SK-N-SH (cell line): ENCODE results near the gene LIN9. TPM values are rescaled to one million over a fixed set of nuclear protein-coding genes. Genes with fewer than 3 reads are reported as not detected.

Source experiments
- CTCF ChIA-PET: fragments of 300-600, 350-600 bp; formaldehyde crosslinking; extraction: SDS; loops from one replicate; lab custom pipeline; 2021; lab: Yijun Ruan, JAX
- POLR2A ChIA-PET: fragments of 350-600 bp; sonication (Branson Sonifier 250); formaldehyde crosslinking; extraction: SDS; loops from one replicate; lab custom pipeline; 2020; ENCODE audit warnings: antibody characterized with exemption, inconsistent platforms; lab: Yijun Ruan, JAX
- DNase-seq: peaks from one replicate; pipeline ENCODE4 v3.0.0; 2012
- H2AFZ ChIP-seq: fragments of 200-600 bp; sonication (generic); 2 replicates; pipeline ENCODE4 v1.8.1; 2016; ENCODE audit warnings: antibody characterized with exemption, mild to moderate bottlenecking, low read depth
- H3F3A ChIP-seq: fragments of 200-600 bp; sonication (generic); replicated peaks from 2 replicates; pipeline ENCODE3; 2016; ENCODE audit warnings: antibody characterized with exemption, mild to moderate bottlenecking; ENCODE audit not compliant: insufficient read depth
- H3K27ac ChIP-seq, 2 experiments: fragments of 200-500 bp in 1 of 2; fragments of 200-600 bp in 1 of 2; sonication (Bioruptor generic) in 1 of 2; sonication (generic), shearing (Covaris generic) in 1 of 2; 2 replicates each; pipeline versions ENCODE4 v1.5.1 to v1.6.1; 2014 to 2016; ENCODE audit warnings: low read depth in 2 of 2, inconsistent platforms in 1 of 2, low read length in 1 of 2, mild to moderate bottlenecking in 1 of 2, mixed read lengths in 1 of 2
- H3K27me3 ChIP-seq: fragments of 200-600 bp; sonication (generic), shearing (Covaris generic); 2 replicates; pipeline ENCODE4 v1.6.1; 2016; ENCODE audit warnings: mixed run types; ENCODE audit not compliant: insufficient read depth
- H3K36me3 ChIP-seq, 2 experiments: fragments of 200-500 bp in 1 of 2; fragments of 200-600 bp in 1 of 2; sonication (Bioruptor generic) in 1 of 2; sonication (generic) in 1 of 2; replicated peaks in 1 of 2; 2 replicates each; pipeline versions ENCODE3 to v1.5.1; 2014 to 2016; ENCODE audit warnings: low read length in 1 of 2, mild to moderate bottlenecking in 1 of 2; ENCODE audit not compliant: insufficient read depth in 2 of 2, control insufficient read depth in 1 of 2
- H3K4me1 ChIP-seq, 2 experiments: fragments of 200-500 bp in 1 of 2; fragments of 200-600 bp in 1 of 2; sonication (Bioruptor generic) in 1 of 2; sonication (generic), shearing (Covaris generic) in 1 of 2; 2 replicates each; pipeline versions ENCODE4 v1.5.1 to v1.6.1; 2014 to 2016; ENCODE audit warnings: low read depth in 1 of 2, low read length in 1 of 2, mixed run types in 1 of 2; ENCODE audit not compliant: insufficient read depth in 2 of 2, control insufficient read depth in 1 of 2
- H3K4me2 ChIP-seq: fragments of 200-600 bp; sonication (generic), shearing (Covaris generic); 2 replicates; pipeline ENCODE4 v1.6.1; 2017; ENCODE audit warnings: mixed run types
- H3K4me3 ChIP-seq, 2 experiments: fragments of 200-500 bp in 1 of 2; fragments of 200-600 bp in 1 of 2; sonication (Bioruptor generic) in 1 of 2; sonication (generic), shearing (Covaris generic) in 1 of 2; 2 replicates each; pipeline versions ENCODE4 v1.5.1 to v1.8.1; 2014 to 2016; ENCODE audit warnings: low read depth in 2 of 2, inconsistent platforms in 1 of 2, low read length in 1 of 2, mild to moderate bottlenecking in 1 of 2, mixed read lengths in 1 of 2, moderate library complexity in 1 of 2
- H3K79me2 ChIP-seq: fragments of 200-600 bp; sonication (generic); 2 replicates; pipeline ENCODE4 v1.8.1; 2017; ENCODE audit warnings: mild to moderate bottlenecking; ENCODE audit not compliant: insufficient read depth
- H3K9ac ChIP-seq: fragments of 200-600 bp; sonication (generic); 2 replicates; pipeline ENCODE4 v1.6.1; 2017; ENCODE audit warnings: mixed run types
- H3K9me2 ChIP-seq: fragments of 200-600 bp; sonication (generic); 2 replicates; pipeline ENCODE4 v1.6.1; 2017; ENCODE audit warnings: mixed run types
- H3K9me3 ChIP-seq: fragments of 200-600 bp; sonication (generic); 2 replicates; pipeline ENCODE4 v1.6.1; 2017; ENCODE audit warnings: mixed run types, mild to moderate bottlenecking, moderate library complexity
- H4K20me1 ChIP-seq: fragments of 200-600 bp; sonication (generic); 2 replicates; pipeline ENCODE4 v1.6.1; 2017; ENCODE audit warnings: mild to moderate bottlenecking, mixed run types; ENCODE audit not compliant: insufficient read depth
- CHD2 ChIP-seq: fragments of 150-350 bp; IDR thresholded peaks from 2 replicates; pipeline ENCODE4 v1.6.1; 2018; ENCODE audit warnings: low read length; ENCODE audit not compliant: partially characterized antibody
- ELF1 ChIP-seq: IDR thresholded peaks from 2 replicates; pipeline ENCODE4 v1.4.0; 2012
- EP300 ChIP-seq, 2 experiments: IDR thresholded peaks; 2 replicates each; pipeline versions ENCODE4 v1.4.0 to v1.6.1; 2012; ENCODE audit warnings: borderline replicate concordance in 1 of 2, low read depth in 1 of 2, low read length in 1 of 2
- EZH2phosphoT487 ChIP-seq: fragments of 200-600 bp; sonication (generic); IDR thresholded peaks from 2 replicates; pipeline ENCODE4 v1.6.1; 2017; ENCODE audit warnings: low read depth, mixed run types, mild to moderate bottlenecking, antibody characterized with exemption, moderate library complexity, borderline replicate concordance
- FOSL2 ChIP-seq: IDR thresholded peaks from 2 replicates; pipeline ENCODE4 v1.4.0; 2012; ENCODE audit warnings: low read depth, mild to moderate bottlenecking, moderate library complexity, borderline replicate concordance
- FOXJ3 ChIP-seq: sonication (generic); formaldehyde crosslinking; IDR thresholded peaks from 2 replicates; pipeline ENCODE4 v1.5.1; 2020; ENCODE audit warnings: mild to moderate bottlenecking, missing genetic modification reagents
- GATA2 ChIP-seq: sonication (generic); formaldehyde crosslinking; IDR thresholded peaks from 2 replicates; pipeline ENCODE4 v1.5.0; 2020; ENCODE audit warnings: mild to moderate bottlenecking, missing genetic modification reagents
- MAX ChIP-seq: IDR thresholded peaks from 2 replicates; pipeline ENCODE4 v1.4.0; 2012; ENCODE audit warnings: low read depth
- MEF2A ChIP-seq: IDR thresholded peaks from 2 replicates; pipeline ENCODE4 v1.4.0; 2012; ENCODE audit warnings: low read depth, borderline replicate concordance
- MXI1 ChIP-seq: IDR thresholded peaks from 2 replicates; pipeline ENCODE4 v1.6.1; 2012; ENCODE audit warnings: mild to moderate bottlenecking, low read depth, low read length, improper control_type of control experiment
- PBX3 ChIP-seq: IDR thresholded peaks from 2 replicates; pipeline ENCODE4; 2012
- SIN3A ChIP-seq: IDR thresholded peaks from 2 replicates; pipeline ENCODE4 v1.6.1; 2012; ENCODE audit warnings: low read depth, mild to moderate bottlenecking, low read length, moderate library complexity, borderline replicate concordance
- SMC3 ChIP-seq: IDR thresholded peaks from 2 replicates; pipeline ENCODE4 v1.6.1; 2012; ENCODE audit warnings: low read depth, low read length, improper control_type of control experiment
- TAF1 ChIP-seq: IDR thresholded peaks from 2 replicates; pipeline ENCODE4 v1.6.1; 2012; ENCODE audit warnings: low read depth, mild to moderate bottlenecking, low read length, moderate library complexity, borderline replicate concordance
- TCF12 ChIP-seq: IDR thresholded peaks from 2 replicates; pipeline ENCODE4 v1.4.0; 2012
- TEAD4 ChIP-seq: IDR thresholded peaks from 2 replicates; pipeline ENCODE4 v1.4.0; 2012; ENCODE audit warnings: mild to moderate bottlenecking, borderline replicate concordance; ENCODE audit not compliant: insufficient read depth
- USF1 ChIP-seq: IDR thresholded peaks from 2 replicates; pipeline ENCODE4 v1.4.0; 2012; ENCODE audit warnings: low read depth, borderline replicate concordance
- USF2 ChIP-seq: fragments of 150-350 bp; IDR thresholded peaks from 2 replicates; pipeline ENCODE4 v1.6.1; 2017; ENCODE audit warnings: antibody characterized with exemption, low read length, low read depth, borderline replicate concordance
- ZBTB33 ChIP-seq: IDR thresholded peaks from 2 replicates; pipeline ENCODE4 v1.4.0; 2012; ENCODE audit warnings: low read depth, borderline replicate concordance
- WGBS: methylation state at CpG from one replicate; pipeline ENCODE4 v1.1.6; 2017; ENCODE audit warnings: low lambda C conversion rate; 5-methylcytosine and 5-hydroxymethylcytosine counted together
- polyA plus RNA-seq, 3 experiments: library from polyadenylated mRNA; depleted of rRNA; stranded (reverse); fragments of >200 nt; gene quantifications; 2 replicates each; pipeline ENCODE4 v1.2.3, GENCODE V29; 2012

The LIN9 gene
- polyA plus RNA-seq, 1 of the 3 experiments (the other 2 are of a cell fraction) = 1.7 TPM

- no peak for TF ChIP-seq TAF1
- no peak for TF ChIP-seq SIN3A
- no peak for TF ChIP-seq SMC3
- no peak for TF ChIP-seq TCF12
- no peak for TF ChIP-seq ELF1
- no peak for TF ChIP-seq EP300 (IDR thresholded peaks at IDR 0.05; ENCODE audit: borderline replicate concordance in 1 of 2, low read depth in 1 of 2, low read length in 1 of 2)
- TF ChIP-seq ZBTB33 = no peak
- TF ChIP-seq MEF2A = no peak
- no peak for TF ChIP-seq USF1
- TF ChIP-seq USF2 = no peak
- no peak for TF ChIP-seq PBX3
- no peak for TF ChIP-seq CHD2
- H3K9ac ChIP-seq = no peak overlapping the region
- H3K79me2 ChIP-seq = no peaks in the 10 kb centered on the region
- no peaks in the 10 kb centered on the region for H3K9me2 ChIP-seq
- H3K27me3 ChIP-seq = no peaks in the 10 kb centered on the region
- no peaks in the 10 kb centered on the region for H4K20me1 ChIP-seq
- WGBS = 78% methylated on average over 4 of the region's 5 CpGs
- H3K4me1 ChIP-seq = no peaks in the 10 kb centered on the region; a peak in 1 of 4 replicates
- no peaks in the 10 kb centered on the region for H3F3A ChIP-seq
- no peaks in the 10 kb centered on the region for H3K9me3 ChIP-seq
- no peak for DNase-seq
- no peak overlapping the region for H2AFZ ChIP-seq
- H3K4me2 ChIP-seq = no peak overlapping the region
- CTCF ChIA-PET = interaction anchor here (1.3 to 2.0 kb wide), 2 partner anchors 18 to 90 kb away, joined by 4 to 6 read pairs; no protein-coding TSS in a partner anchor
- POLR2A ChIA-PET = no interaction called here
- H3K27ac ChIP-seq = no peak overlapping the region
- H3K4me3 ChIP-seq = no peak overlapping the region
- no peaks in the 10 kb centered on the region for H3K36me3 ChIP-seq
These were observed 93.7 kb downstream of the LIN9 start for GRCh38 chr1:226215239-226215638.

GRCh38 chr1:226212545-226212944 is 96.4 kb downstream of the LIN9 start:
- H3K4me1 ChIP-seq = no peaks in the 10 kb centered on the region; a peak in 1 of 4 replicates
- no peaks in the 10 kb centered on the region for H3K9me3 ChIP-seq
- H3K27me3 ChIP-seq = no peaks in the 10 kb centered on the region
- WGBS = 78% methylated on average over 1 of the region's 8 CpGs
- H3F3A ChIP-seq = no peaks in the 10 kb centered on the region
- no peaks in the 10 kb centered on the region for H3K79me2 ChIP-seq
- no peaks in the 10 kb centered on the region for H3K9me2 ChIP-seq
- no peak overlapping the region for H2AFZ ChIP-seq
- DNase-seq = no peak
- H4K20me1 ChIP-seq = no peaks in the 10 kb centered on the region
- H3K9ac ChIP-seq = no peak overlapping the region
- POLR2A ChIA-PET = no interaction called here
- H3K4me3 ChIP-seq = no peak overlapping the region
- no peaks in the 10 kb centered on the region for H3K36me3 ChIP-seq
- CTCF ChIA-PET = interaction anchor here (1.0 kb wide), 1 partner anchor 88 kb away, joined by 3 read pairs; no protein-coding TSS in a partner anchor
- H3K4me2 ChIP-seq = no peak overlapping the region
- no peak overlapping the region for H3K27ac ChIP-seq
- no peak for TF ChIP-seq EZH2phosphoT487
- TF ChIP-seq MXI1 = no peak
- no peak for TF ChIP-seq EP300 (IDR thresholded peaks at IDR 0.05; ENCODE audit: borderline replicate concordance in 1 of 2, low read depth in 1 of 2, low read length in 1 of 2)
- no peak for TF ChIP-seq MAX
- no peak for TF ChIP-seq GATA2 (CRISPR knock-in tag)
- no peak for TF ChIP-seq FOSL2
- TF ChIP-seq TAF1 = no peak
- TF ChIP-seq PBX3 = no peak
- TF ChIP-seq ELF1 = no peak
- no peak for TF ChIP-seq CHD2
- no peak for TF ChIP-seq SMC3
- no peak for TF ChIP-seq TEAD4
- TF ChIP-seq FOXJ3 (CRISPR knock-in tag) = no peak
- TF ChIP-seq TCF12 = no peak
- TF ChIP-seq MEF2A = no peak
